OCI-LY7 (cell line): Measurements from ENCODE around the gene KCNK13.

Experiments used
- CTCF ChIP-seq: fragments of 200-600 bp; sonication (generic); conservative IDR thresholded peaks from 2 replicates; pipeline ENCODE4 v1.5.1; 2014; ENCODE audit warnings: mild to moderate bottlenecking, antibody characterized with exemption, low read length, moderate library complexity, mixed read lengths
- EZH2phosphoT487 ChIP-seq: fragments of 200-600 bp; sonication (generic); IDR thresholded peaks from 2 replicates; pipeline ENCODE4 v1.6.1; 2018; ENCODE audit warnings: low read depth, borderline replicate concordance, mild to moderate bottlenecking, mixed run types, antibody characterized with exemption, low read length, moderate library complexity, mixed read lengths

DNA sequence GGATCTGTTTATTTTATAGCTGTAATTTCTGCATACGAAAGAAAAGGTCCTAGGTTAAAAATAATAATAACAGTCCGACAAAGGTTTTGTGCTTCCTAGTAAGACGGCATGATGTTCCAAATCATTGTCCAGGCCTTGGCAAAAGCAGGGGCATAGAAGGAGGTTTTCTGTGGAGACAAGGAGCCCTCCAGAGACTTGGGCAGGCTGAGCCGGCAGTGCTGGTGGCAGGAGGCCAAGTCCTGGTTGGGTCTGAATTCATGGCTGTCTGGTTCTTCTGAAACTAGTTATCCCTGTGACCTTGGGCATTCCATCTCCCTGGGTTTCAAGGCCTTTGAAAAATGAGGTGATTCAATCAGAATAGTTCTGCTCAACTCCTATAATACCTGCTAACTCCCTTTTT lies 44.0 kb downstream of the KCNK13 start:
- TF ChIP-seq CTCF (no peak), EZH2phosphoT487 (no peak)
